NCI-H1105 (cell line): ENCODE measurements around the gene GRID1.

Experiments
- DNase-seq: peaks from one replicate; lab custom pipeline; 2025; lab: John Stamatoyannopoulos, UW

The GRID1 gene

DNA sequence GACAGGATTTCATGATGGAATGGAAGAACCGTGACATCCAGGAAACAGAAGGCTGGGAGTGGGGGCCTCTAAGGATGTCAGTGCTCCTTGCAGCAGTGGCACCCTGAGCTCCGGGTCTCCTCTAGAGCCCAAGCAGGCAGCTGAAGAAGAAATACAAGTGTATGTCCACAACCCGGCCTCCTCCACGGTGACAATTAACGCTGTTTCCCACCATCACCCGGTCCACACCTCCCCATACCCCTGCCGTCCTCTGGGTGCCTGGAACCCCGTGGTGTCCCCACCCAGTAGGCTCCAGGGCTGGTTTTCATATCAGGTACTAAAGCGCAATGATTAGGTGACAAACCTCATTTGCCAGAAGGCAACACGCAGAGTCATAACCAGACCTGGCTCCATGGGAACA is 30.3 kb downstream of the GRID1 start:
- DNase-seq, result no peak

DNA sequence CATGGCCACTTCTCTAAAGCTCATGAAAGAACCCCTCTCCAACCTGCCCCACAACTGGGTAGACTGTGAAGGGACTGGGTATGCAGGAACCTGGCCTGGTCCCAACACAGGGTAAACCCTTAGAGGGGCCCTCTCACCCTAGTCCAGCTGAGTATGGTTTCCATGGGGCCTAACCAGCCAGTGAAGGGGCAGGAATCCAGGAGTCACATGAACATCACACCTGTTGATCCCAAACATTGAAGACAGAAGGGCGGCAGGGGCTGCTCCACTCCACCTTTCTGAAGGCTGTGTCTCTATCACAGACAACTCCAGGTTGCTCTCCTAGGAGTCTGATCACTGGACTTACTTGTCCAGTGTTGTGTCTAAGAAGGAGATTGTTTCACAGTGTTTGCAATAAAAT is 30.8 kb downstream of the GRID1 start:
- DNase-seq, result no peak

DNA sequence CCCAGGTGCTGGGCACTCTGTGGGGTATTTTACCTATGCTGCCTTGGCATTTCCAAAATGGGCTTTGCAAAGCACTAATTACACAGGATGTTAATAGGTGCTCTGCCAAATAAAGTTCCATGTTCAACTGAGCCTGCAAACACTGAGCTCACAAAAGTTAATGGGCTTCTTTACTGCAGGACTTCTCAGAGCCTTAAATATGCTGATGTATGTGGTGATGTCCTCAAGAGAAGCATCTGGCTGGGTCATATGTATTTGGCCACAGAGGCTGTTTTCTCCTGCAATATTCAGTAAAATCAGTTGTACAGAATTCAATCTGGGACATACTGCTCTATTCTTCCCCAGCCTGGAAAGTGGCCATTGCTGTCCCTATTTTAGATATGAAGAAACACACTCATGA is 31.3 kb downstream of the GRID1 start:
- DNase-seq, result no peak

DNA sequence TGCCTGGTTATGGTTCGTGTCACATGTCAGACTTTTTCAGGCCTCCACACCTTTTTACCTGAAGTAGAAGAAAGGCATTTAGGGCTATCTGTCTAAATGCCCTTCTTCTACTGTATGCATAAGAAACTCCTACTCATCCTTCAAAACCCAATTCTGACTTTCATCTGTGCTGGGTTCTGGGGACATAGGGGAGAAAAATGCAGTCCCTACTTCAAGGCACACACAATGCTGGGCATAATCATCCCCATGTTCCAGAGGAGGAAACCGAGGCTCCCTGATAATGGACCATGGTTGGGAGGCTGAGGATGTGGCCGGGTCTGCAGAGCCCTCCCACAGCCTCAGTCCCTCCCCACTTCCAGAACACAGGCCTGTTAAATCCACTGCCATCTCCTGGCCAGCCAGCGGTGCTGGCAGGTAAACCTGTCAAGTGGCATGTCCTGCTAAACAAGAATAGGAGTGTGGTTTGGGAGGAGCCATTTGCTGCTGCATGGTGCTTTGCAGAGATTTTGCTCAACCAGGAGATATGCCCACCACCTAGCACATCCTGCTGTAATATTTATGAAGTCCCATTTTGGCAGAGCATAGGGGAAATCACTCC is 32.0 kb downstream of the GRID1 start:
- DNase-seq, result peak; percentile 24

DNA sequence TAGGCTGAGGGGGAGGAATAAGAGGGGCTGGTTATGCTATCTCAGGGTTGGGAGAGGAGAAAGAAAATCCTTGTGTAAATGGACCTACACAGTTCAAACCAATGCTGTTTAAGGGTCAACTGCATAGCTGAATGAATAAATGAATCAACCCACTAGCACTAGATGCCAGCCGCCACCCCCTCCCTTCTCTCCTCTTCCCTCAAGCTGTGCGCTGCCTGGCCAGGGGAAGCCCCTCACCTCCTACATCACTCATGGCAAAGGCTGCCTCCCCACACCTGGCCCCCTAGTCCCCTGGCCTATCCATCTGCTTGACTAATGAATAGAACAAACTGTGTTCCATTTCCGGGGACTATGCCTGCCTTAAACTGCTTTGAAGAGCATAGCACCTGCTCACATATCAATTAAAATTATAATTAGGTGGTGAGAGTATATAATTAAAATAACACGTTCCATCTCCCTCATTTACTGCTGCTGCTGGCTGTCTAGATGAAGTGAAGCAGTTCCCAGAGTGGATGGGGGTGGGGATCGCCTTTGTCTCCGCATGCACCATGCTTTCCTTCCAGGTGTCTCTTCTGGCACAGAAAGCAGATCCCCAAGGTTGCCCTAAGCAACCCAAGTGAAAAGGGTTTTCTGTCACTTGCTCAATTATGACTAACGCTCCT is 32.6 kb downstream of the GRID1 start:
- DNase-seq, result peak; percentile 84

DNA sequence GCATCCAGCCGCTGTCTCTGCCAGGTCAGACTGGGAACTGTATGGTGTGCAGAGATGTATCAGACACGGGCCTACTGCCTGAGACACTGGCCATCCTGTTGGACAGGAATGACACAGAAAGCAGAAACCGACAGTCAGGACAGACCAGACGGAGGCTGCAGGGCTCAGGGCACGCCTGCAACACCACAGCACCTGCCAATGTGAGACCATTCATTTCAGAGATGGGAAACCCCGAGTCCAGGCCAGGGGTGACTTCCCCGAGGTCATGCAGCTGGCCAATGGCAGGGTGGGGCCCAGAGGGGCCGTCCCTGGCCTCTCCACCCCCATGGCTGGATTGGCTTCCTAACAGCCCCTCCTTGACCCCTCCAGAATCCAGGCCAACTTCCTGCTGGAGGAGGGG is 34.7 kb downstream of the GRID1 start:
- no peak for DNase-seq

DNA sequence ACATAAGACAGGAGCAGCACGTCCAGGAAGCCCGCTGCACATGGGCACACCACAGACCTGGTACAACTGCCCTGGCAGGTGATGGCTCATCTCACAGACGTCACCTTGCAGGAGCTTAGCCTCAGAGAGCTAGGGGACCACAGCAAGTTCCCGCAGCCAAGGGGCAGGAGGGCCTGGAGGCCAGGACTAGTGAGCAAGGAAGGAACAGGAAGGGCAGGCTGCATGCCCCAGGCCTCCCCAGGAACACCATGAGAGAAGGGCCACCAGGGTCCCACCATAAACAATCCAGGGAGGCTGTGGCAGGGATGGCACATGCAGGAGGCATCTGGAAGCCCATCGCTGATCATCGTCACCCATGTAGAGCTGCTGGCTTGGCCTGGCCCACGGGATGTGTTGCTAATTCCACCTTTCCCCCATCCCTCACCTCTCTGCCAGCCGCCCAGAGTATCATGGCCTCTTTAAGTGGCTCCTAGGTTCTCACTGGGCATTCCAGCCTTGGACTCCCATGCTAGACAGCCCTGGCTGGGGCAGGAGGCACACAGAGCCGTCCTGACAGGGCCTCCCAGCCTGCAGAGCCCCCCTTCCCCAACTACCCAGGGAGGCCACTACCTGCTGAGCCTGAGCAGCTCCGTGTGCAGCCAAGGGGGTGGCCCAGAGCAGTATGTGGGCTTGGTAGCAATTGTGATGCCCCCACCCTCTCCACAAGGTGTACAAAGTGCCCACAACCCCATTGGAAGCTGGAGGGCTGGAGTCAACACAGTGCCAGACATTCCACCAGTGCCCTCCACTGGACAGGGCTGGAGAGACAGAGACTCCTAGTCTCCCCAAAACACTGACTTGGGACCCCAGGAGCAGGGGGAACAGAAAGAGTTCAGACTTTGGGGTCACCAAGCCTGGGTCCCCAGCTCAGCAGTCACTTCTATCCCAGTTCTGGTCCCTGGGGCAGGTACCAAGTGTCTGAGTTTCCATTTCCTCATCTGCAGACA is 35.5 kb downstream of the GRID1 start:
- DNase-seq, result no peak

DNA sequence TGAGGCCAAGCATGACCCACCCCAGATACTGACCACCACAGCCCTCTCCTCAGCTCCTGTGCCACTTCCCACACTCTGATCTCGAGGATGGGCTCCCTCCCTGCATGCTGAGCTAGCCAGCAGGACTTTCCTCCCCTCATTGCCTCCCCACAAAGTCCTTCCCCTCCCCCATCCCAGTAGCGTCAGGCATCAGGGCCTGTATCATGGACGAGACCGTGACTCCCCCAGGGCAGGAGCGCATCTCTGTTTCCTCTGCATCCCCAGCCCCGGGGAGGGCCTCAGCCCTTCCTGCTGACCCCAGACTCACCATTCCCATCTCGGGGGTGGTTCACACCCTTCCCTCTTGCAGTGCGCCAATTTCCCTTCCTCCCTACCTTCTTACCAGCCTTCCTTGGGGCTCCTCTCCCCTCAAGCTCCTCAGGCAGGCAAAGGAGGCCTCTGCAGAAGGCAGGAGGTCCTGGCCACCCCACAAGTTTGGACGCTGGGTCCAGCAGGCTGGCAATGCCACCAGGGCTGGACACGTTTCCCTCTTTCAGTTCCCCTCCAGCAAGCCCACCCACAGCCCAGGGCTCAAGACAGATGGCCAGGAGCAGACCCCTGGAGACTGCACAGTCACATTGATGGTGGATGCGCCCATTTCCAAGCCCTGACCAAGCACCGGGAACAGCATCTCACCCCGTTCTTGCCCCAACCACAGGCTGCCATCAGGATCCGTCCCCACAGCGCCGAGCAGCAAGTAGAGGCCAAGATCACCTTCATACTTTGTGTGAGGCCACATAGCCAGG is 36.5 kb downstream of the GRID1 start:
- DNase-seq, result no peak

DNA sequence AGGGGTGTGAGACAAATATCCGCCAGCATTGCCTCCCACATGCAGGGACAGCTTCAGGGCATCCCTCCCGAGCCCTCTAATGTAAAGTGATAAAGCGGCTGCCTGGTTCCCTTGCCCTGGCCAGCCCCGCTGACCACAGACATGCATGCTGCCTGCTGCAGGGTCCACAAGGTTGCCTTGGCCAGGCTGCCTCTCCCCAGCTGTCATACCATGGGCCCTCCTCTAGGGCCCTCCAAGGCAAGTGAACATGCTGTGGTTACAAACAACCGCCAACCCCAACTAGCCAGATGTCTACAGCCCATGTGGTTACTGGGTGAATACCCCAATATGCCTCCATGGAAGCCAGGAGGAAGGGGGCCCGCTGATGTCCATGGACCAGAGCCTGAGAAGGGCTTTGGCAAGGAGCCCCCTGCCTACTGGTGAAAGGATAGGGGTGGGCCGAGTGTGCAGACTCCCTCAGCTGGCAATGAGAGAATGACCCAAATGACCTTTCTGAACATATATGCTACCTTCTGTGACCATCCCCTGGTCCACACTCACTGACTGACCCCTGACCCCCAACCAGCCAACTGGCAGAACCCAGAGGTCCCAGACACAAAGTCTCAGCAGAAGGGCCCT is 37.4 kb downstream of the GRID1 start:
- DNase-seq, result no peak

DNA sequence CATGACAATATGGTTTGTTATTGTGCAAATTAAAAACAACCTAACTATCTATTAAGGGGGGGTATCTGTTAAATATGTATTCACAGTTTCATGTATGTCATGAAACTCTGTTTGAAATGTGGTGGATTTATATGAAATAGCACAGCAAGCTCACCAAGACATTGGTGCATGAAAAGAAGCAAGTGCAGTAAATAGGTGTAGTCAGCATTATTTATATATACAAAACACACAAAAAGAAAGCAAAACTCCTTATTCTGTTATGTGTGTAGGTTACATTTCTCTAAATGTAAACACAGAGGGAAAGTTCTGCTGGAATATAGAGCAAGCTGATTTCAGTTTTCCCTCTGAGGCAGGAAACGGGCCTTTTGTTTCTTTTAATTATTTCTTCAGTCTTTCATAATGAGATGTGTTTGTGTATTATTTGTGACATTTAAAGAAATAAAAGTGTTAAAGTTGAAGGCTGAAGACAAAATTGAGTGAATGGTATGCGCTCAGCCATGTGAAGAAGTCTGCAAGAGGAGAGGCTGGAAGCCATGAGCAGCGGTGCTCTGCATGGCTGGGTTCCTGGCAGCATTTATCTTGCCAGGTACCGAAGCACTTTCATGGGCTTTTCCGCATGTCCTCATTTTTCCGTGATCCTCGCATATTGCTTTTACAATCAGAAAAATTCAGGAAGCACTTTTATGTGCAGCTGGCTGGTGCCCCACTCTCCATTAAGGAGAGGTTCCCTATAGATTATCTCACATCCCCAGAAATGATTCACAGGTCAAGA is 38.5 kb downstream of the GRID1 start:
- DNase-seq, result no peak

DNA sequence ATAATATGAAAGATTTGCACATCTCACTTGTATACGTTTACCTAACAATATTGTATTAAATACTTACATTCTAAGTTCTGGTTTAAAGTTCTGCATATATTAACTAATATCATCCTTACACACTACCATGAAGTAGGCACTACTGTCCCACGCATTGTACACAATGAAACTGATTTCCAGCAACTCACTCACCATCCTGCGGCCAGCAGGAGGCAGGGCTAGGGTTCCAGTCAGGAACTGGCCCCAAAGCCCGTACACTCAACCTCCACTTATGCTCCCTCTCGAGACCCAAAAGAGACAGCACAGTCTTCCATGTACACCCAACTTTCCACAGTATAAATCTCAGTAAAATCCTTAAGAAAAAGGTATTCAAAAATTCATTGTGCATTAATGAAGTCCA is 41.4 kb downstream of the GRID1 start:
- no peak for DNase-seq

DNA sequence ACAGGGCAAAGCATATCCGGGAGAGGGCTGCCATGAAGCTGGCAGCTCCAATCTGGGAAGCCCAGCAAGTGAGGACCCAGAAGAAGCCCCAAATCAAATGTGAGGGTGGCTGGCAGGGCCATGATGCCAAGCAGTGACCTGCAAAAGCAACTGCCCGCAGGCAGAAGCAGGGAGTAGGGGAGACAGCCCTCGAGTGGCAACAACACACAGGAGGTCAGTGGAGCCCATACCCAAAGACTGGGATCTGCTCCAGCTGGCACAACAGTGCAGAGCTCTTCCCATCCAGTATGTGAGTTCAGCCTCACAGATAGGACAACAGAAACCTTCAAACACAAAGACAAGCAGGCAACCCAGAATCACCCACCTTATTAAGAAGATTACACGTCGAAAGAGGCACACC is 45.0 kb downstream of the GRID1 start:
- no peak for DNase-seq

DNA sequence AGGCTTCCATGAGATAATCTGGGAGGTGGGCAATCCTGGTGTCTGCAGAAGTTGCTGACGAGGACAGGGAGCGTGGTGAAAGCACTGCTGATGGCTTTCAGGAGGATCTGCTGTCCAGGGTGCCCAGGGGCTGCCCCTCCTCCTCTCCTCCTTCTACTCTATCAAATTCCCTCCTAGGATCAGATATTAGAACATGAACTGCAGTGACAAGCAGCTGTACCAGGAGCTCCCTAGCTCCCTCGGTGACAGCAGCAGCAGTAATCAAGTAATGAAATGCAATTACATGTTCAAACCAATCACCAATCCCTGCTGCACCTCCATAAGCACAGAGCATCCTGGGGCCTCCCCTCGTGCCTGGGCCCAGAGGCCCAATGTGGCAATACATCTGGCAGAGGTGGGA is 46.9 kb downstream of the GRID1 start:
- DNase-seq, result no peak

DNA sequence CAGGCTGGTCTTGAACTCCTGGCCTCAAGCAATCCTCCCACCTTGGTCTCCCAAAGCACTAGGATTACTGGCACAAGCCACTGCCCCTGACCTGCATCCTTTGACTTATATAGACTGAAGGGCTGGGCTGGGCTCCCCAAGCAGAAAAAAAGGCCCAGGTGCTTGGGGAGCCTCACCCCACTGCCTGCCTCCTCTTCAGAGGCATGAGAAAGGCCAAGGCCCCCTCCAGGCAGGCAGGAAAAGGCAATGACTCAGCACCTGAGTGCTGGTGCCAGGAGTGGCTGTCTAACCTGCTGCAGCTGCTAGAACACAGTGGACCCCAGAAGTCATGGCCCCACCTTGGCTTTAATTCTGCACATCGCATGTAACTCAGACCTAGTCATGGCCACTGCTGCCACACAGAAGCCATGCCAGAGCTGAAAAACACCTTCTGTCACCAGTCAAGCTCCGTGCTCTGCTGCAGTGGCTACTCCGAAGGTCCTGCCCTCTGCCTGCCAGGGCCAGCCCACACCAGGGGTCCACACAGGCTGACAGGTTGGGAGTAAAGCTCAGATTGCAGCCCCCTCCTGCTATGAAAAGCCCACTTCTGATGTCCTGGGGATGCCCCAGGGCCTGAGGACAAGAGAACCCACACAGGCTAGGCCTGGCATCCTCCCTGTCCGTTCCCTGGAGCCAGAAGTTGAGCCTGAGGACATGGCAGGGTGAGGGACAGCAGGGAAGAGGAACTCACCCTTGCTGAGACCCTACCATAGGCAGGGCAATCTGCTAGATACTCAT is 48.5 kb downstream of the GRID1 start:
- no peak for DNase-seq

DNA sequence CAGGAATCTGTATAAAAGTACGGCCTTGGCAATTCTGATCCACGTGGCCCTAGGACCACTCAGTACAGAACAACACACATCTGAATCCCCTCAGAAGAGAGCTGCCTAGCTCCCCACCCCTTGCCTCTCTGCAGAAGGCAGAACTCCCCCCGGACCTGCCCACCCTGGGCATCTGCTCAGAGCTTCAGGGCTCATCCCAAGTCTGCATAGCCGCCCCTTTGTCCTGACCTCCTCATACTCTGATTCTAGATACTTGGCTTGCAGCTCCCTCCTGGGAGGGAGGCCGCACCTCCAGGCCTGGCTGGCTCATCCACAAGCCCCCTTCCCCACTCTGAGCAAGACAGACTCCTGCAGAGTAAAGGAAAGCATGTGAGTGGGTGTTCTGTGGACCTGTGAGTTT is 49.6 kb downstream of the GRID1 start:
- DNase-seq, result no peak

DNA sequence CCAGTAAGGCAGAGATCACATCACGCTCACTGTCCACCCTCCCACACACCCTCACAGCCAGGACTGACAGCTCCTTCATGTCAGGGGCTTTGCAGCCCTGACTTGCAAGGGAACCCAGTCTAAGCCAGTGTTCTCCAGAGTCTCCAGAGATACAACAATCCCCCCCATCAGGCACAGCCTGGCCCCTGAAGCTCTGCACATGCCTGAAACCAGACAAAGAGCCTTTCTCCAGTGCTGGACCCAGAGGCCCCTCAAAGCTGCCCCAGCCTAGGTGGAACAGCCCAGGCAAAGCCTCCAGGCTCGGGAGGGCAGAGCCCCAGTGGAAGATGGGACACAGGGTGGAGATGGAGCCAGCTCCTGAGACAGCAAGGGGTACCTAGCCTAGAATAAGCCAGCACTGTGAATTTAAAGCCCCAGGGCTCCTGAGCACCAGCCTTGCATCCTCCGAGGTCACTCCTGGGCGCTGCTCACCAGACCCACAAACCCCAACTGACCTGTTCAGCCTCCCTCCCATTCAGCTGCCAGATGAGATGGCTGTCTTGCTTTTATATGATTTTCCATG is 50.2 kb downstream of the GRID1 start:
- no peak for DNase-seq

DNA sequence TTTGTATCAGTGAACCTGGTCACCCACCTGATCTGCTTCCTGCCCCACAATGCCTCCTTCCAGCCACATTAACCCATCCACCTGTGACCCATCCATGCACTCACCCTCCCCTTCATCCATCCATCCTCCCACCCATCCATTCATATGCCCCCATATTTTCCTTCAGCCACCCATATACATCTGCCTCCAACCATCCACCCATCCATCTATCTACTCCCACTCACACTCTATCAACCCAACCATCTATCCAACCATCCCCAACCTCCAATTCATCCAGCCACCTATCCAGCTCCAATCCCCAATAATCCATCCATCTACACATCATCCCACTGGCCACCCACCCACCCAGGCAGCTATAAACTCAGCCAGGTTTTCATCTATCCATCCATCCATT is 51.0 kb downstream of the GRID1 start:
- no peak for DNase-seq

DNA sequence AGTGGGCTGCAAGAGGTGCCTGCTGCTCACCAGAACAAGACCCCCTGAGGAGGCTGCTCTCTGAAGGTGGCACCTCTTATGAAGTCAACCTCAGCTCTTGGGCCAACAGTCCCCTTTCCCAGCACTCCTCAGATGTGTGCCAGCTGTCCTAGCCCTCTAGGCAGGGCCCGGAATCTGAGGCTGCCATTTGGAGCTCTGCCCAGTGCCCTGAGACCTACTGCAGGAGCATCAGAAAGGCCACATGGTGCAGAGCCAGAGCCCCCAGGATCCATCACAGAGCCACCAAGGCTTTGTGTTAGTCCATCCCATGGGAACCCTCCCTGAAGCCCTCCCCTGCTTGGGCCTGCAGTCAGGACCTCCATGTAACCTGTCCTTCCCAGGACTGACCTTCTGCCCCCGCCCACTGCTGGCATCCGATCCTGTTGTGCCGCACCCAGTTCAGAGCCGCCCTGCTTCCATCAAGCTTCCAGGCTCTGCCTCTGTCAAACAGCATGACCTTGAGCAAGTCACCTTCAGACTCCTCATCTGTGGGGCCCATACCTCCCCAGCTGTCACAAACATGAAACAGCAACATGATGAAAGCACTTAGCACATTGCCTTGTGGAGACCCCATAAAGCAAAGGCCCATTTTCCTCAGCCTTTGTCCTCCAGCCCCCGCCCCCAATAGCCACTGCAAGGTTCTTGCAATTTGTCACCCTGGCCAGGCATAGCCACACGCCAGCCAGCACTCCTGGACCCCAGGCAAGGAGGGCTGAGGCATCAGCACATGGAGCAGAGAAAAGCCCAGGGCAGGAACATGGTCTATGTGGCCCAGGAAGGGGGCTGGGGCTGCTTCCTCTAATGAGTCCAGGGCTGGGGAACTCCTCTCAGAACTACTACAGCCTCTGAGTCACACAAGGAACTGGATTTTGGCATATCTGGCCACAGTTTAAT is 51.7 kb downstream of the GRID1 start:
- no peak for DNase-seq

DNA sequence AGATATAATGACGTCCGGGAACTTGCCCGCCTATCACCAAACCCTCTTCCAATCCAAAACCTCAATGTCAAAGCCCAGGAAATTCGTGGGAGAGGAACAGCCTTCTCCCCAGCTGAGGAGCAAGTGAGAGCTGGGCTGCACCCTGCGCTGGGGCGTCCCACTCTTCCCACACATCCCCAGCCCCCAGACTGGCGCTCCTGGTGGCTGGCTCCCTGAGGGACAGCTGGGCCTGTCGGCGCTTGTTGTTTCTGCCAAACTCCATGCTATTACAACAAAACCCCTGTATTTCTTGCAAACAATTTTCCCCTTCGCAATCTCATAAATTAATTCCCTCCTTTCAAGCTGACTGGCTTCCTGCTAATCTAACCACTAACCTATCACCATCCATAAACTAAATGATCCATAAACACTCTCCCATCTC is 53.0 kb downstream of the GRID1 start:
- no peak for DNase-seq
